Endometrial microvascular endothelial cells (primary cell): Measurements from ENCODE around the gene NACC1. TPM values are rescaled to one million over a fixed set of nuclear protein-coding genes. Genes with fewer than 3 reads are reported as not detected.

Source experiments
- in situ Hi-C: cut with HindIII; loops from 2 replicates; pipeline ENCODE4 v1.10.0; 2017; ENCODE audit warnings: low sequenced_read_pairs, low pct_unique_long_range_greater_than_20kb; ENCODE audit errors: inconsistent ontology term
- total RNA-seq: library from RNA; depleted of rRNA; stranded (reverse); fragments of >200 nt; gene quantifications from one replicate; pipeline ENCODE4 v1.2.3, GENCODE V29; 2015; ENCODE audit errors: inconsistent ontology term

Gene NACC1
- total RNA-seq, 1 donor from 2014 or later: 99.0 TPM

DNA sequence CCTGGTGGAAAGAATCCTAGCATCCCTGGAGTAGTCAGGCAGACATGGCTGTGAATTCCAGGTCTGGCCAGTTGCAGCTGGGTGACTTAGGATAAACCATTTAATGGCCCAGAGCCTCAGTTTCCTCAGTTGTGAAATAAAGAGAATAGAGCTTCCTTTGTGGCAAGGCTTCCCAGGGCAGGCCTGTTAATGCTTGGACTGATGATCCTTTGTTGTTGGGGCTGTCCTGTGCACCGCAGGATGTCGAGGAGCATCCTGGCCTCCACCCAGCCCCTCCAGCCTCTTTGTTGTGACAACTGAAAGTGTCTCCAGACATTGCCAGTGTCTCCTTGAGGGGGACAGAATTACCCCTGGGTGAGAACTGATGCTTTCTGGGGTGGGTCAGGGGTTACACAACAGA, 31.7 kb upstream of the NACC1 start:
- in situ Hi-C loops: no loop called here

DNA sequence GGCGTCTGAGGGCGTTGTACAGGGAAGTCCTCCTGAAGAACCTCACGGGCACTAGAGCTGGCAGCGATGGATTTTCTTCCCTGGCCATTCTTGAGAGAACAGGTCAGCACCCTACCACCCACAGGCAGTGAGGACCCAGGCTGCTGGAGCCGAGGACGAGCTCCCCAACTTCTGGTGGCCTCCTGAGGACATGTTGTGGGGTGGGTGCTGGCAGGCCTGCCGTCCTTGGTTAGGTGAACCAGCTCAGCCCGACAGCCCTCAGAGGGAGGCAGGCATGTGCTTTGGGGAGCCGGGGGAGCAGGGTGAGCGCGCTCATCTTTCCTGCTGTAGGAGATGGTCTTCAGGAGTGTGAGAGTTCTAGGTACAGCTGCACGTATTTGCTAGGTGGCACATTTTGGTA, 30.8 kb upstream of the NACC1 start:
- in situ Hi-C loops: no loop called here

DNA sequence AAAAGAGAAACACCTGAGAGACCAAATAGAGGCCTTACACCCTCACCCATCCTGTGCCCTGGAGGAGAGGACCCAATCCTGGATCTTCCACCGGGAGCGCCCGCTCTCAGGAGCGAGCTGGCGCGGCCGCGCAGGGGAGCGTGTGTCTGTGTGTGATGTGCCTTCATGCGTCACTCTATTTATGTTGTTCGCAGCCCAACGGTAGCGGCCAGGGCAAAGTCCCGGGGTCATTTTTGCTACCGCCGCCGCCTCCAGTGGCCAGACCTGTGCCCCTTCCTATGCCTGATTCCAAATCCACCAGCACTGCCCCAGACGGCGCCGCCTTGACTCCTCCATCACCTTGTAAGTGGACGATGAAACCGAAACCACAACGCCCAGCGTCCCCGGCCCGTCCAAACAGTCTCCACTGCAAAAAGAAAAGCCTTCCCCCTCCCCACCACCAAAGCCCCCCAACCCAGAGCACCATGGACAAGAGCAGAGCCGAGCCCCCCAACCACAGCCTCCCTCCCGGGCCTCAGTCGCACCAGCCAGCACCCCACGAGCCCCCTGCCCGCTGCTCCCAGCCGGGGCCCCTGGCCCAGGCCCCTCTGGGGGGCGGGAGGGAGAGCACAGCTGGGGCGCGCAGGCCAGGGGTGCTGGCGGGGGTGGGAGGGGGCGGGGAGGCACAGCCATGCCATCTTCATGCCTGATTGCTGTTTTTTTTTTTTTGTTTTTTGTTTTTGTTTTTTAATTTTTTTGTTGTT, 30.1 kb upstream of the NACC1 start:
- in situ Hi-C loops: no loop called here

DNA sequence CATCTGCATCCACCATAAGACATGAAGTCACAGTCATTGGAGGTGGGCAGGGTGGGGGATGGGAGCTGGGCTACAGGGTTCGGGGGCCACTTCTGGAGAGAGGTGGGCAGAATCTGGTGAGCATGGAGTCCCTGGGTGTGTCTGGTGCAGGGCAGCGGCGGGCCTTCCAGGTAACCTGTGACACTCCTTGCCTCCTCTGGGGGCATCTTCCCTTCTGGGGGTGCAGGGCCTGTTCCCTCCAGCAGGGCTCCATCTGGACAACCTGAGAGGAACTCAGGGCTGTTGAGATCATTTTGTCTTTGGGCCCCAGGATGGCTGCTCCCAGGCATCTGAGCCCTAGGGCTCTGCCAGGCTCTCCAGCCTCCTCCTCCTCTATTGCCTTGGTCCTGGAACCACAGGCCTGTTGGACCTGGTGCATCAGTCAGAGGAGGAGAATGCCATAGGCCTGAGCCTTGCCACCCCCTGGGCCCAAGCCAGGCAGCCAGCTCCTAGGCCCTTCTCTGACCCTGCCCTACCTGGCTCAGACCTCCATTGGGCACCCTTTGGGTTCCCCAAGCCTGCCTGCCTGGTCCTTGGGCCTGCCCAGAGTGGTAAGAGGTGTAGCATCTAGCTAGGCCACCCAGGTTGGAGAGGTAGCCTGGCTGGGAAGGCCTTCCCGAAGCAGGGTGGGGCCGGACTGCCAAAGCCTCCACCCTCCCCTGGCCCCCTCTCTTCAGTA, 28.8 kb upstream of the NACC1 start:
- in situ Hi-C loops: no loop called here

DNA sequence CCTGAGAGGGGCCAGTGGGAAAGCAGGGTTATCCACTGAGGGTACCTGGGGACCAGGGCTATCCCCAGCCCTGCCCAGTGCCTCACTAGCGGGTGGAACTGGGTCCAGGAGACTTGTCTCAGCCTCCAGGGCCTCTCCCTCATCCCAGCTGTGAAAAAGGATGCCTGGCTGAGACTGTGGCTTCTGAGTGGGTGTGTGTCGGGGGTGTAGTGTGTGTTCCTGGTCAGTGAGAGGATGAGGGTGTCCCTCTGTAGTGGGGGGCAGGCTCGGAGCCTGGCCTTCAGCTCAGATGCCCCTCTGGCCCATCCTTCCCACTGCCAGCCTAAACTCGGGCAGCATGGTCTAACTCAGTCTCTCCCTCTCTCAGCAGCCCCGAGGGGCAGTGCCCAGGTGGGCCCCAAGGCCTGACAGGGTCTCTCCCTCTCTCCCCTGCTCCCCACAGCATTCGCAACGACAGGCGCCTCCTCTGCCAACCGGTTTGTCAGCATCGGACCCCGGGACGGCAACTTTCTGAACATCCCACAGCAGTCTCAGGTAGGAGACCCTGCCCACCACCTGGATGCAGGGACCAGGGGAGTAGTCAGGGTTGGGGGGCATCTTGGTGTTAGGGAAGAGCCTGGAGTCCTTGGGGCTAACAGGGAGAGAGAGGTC, 28.1 kb upstream of the NACC1 start:
- in situ Hi-C loops: no loop called here

DNA sequence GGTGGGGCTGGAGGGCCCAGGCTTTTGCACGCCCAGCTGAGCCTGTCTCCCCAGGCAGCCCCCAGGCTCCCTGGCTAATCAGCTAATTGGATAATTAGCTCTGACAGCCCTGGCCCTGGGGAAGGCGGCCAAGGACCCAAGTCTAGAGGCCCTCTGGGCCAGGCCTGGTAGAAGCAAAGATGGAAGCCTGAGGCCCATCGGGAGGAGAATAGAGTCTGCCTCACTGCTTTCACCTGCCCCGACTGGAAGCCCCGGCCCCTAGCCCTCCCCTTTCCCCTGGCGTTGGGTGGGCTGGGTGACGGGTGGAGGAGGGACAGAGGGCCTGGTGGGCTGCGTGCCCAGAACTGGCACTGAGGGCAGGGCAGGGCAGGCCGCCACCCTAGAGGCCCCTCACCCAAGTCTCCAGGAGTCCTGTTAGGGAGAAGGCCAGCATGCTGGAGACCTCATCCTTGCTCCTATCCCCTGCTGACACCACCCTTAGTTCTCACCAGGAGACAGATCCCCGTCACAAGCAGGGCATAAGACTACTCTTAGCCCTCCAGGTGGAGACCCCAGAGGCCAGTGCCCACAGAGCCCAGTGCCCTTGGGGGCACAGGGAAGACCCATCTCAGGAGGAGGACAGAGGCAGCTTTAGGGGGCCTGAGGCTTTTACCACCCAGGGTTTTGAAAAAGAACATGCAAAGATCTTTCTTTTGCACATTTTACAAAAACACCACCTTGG, 27.4 kb upstream of the NACC1 start:
- in situ Hi-C loops: no loop called here

DNA sequence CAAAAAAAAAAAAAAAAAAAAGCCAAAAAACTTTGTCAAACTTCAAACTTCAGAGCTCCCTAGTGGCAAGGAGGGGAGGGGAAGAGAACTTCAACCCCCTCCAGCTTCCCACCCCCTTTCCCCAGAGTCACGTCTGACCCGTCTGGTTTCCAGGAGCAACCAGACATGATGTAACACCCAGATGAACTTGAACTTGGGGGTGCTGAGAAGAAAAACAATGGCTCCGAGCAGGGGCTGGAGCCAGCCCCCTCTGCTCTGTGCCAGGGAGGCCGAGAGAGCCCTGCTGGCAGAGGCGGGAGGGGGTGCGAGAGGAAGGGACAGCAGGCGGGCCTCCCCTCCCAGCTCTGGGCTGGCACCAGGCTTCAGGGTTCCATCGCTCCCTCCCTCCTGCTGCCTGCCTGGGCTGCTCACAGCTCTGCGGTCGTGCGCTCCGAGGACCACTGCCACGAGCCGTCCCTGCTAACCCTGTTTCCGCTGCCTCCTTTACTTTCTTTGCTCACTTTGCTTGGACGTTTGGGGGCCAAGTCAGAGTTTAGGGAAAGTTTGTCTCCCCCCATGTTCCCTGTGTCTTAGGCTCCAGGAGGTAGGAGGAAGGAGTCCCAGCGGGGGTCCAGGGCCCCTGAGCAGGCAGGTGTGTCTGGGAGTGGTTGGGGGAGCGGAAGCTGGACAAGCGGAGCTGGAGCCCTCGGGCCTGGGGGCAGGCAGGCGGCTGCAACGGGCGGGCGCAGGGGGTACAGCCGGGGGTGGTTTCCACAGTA, 26.5 kb upstream of the NACC1 start:
- in situ Hi-C loops: no loop called here

DNA sequence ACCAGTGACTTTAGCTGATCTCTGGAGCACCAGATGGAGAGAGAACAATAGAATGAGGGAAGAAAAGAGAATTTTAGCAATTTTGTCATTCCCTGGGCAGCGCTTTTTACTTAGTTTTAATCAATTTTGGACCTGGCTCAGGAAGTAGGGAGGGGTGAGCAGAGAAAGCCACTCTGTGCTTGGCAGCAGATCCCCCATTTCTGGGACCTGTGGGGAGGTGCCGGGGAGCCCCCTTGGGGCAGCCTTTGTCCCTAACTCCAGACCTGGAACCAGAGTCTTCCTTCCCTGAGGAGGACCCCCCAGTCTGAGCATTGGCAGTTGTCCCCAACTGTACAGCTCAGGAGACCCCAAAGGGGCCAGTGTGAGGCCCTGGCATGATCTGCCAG, 25.9 kb upstream of the NACC1 start:
- in situ Hi-C loops: no loop called here

DNA sequence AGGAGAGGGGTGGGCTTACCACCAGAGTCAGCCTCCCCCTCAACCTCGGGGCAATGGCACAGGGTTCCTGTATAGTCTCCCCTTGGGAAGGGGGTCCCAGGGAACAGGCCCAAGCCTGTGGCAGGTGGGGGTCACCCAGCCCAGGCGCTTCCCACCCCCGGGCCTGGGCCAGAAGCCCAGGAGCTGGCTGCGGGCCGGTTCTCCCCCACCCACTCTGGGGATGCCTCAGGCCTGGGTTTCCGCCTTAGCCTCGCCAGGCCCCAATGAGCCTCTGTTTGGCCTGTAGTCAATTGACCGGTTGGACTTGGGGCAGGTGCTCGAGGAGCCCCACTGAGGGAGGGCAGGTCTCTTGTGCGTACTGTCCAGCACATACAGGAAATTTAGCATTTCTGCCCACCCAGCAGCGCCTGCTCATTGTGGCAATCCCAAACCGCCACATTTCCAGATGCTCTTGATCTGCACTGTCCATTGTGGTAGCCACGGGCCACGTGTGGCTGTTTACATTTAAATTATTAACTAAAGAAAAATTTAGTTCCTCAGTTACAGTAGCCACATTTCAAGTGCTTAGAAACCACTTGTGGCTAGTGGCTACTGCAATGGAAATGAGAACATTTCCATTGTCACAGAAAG, 25.3 kb upstream of the NACC1 start:
- in situ Hi-C loops: no loop called here

DNA sequence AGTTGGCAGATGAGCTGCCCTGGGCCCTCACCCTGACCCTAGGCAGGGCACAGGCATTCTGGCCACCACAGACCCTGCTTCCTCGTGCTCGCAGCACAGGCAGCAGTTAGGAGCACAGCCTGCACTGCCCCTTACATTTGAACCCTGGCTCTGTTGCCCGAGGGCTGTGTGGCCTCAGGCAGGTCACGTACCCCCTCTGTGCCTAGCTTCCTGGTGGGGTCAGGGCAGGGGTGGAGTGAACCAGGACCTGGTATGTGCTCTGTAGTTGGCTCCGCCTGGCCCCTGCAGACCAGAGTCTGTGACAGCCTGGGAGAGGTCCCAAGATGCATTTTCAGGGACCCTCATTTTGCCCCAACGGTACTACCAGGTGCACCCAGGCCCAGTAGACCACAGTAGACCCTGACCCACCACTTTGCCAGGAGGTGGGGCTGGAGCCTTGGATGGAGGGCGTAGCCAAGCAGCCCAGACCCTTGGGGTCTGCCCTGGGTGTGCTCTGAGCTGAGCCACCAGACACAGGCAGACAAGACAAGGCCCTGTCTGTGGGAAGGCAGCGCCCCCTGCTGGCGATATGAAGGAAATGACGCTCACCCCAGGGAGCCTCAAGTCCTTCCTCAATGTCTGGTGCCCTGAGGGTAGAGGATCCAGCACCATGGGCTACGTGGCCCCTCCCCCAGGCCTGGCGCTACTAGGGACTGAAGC, 24.5 kb upstream of the NACC1 start:
- in situ Hi-C loops: no loop called here

DNA sequence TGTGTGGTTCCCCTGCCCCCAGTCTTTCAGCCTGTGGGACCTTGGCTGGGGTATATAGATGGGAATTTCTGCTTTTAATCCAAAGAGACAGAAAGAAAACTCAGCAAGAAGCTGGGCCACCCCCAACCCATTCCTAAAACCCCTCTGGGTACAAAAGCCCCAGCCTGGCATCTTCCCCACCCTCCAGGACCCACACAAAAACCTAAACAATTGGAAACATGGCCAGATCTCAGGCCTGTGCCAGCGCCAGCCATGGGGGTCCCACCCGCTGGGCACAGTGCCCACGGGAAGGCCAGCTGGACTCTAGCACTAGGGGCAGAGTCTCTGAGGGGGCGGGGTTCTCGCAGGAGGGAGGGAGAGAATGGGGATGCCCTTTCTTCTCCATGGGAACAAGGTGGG, 24.0 kb upstream of the NACC1 start:
- in situ Hi-C loops: no loop called here

DNA sequence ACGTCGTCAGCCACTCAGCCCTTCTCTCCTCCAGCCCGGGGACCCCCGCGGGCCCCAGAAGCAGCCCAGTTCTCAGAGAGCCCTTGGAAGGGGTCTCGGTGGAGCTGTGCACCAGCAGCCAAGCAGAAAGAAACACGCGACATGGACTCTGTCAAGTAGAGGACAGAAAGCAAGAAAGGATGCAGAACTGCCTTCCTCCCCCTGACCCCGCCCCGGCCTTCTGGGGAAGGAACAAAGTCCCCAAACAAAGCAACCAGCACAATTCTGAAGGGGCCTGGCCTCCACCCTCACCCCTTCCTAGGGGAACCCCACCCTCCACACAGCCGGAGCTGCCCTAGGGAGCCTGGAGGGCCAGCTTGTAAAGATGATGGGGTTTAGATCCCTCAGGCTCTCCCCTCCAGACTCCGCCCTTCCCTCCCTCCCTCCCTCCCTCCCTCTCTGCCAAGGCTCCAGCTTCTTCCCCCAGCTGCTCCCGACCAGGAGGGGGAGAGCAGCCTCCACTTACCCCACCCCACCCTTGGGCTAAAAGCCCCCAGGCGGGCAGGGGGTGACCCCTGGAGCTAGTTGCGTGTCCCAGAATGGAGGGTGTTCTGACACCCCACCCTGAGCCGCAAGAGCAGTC, 23.2 kb upstream of the NACC1 start:
- in situ Hi-C loops: no loop called here

DNA sequence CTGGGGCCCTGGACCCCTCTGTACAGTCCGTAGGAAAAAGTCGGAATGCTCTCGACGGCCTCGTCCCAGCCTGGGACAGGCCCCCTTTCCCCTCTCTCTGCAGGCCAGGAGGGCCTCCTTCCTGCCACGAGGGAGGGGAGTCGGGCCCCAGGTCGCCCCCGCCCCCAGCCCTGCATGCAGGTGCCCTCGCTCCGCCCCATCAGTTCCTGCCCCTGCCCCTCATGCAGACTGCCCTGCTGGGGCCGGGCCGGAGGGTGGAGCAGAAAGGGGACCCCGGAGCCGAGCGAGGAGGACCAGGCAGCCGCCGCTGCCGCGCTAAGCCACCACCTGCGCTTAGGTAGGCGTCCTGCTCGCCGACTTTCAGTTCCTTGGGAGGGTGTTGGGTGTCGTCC, 22.7 kb upstream of the NACC1 start:
- in situ Hi-C loops: no loop called here

DNA sequence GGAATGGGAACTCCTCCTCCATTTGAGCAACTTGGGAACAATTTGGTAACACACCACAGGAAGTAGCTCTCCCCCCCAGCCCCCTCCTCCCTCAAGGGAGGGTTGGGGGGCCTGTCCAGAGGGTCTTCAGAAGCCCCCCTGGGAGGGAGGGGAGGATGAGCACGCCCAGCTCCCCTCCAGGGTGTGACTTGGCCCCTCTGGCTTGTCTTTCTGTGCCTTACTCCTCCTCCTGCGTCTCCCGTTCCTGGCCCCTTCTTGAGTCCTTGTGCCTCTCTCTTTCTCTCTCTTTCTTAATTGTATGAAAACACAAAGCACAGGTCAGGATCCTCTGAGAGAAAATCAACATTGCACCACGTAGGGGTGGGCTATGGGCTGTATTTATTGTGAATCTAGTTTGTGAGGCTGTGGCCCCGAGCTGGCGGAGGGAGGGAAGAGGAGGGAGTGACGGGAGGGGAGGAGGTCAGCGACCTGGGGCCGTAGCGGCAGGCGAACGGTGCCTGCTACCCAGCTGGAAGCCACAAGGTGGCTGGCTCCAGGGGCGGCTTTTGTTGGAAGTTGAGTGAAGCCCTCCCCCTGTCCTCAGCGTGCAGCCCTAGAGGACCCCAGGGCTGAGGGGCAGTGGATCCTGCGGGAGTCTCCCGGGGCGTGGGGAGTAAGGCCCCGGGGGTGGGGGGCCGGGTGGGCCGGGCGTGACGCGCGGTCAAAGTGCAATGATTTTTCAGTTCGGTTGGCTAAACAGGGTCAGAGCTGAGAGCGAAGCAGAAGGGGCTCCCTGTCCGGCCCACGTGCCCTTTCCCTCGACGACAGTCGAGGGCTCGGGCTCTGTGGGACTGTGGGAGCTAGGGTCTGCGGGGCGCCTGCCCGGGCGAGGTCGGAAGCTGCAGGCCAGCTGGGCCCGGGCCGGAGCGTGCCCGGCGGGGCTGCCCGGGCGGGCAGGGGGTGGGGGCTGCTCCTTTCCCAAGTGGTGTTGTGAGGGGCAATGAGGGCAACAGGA, 21.8 kb upstream of the NACC1 start:
- in situ Hi-C loops: no loop called here

DNA sequence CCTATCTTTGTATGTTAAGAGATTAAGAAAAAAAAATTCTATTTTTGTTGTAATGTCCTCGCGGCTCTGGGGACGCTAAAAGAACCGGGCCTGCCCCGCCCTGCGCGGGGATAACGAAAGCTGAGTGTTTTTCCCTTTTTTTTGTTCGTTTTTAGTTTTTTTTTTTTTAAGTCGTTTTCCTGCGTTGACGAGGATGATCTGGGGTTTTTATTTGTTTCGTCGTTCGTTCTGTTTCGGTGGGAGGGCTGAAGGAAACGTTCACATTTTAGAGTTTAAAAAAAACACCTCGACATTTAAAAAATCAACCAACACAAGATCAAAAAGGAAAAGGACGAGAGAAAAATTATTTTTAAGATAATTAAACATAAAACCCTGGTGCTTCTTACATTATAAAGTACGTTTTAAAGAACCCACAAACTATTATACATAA, 21.0 kb upstream of the NACC1 start:
- in situ Hi-C loops: no loop called here

DNA sequence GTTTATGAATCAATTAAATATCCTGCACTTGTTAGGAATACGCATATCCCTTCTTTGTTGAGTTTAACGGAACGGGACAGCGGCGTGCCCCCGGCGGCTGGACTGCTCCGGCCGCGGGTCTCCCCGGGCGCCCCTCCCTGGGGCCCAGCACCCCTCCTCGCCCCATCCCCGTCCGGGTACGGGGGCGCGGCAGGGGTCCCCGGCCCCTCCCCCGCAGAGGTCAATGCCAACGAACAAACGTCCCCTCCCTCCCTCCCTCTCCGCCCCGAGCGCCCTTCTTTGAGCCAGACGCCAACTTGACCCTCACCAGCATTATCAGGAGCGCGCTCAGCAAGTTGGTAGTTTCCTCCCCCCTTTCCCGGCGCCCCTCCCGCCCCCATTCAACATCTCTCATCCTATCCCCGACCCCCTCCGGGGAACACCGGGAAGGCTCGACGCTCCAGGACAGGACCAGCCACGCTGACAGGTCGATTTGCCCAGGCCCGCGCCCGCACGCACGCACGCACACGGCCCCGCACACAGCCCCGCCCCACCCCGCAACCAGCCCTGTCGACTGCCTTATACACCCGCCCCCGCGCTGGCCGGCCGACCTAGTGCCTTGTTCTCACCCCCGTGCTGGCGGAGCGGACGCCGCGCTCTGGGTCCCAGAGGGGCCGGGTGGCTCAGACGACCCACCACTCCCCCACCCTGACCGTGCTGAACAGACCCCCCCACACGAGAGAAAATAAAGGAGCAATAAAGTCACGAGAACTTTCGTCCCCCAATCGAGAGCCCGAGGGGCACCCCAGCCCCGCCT, 20.4 kb upstream of the NACC1 start:
- in situ Hi-C loops: no loop called here
